Colonic mucosa (tissue), 4 donors: ENCODE measurements around the gene KRCC1. TPM values are rescaled to one million over a fixed set of nuclear protein-coding genes. Genes with fewer than 3 reads are reported as not detected.

ENCODE experiments used
- DNase-seq: peaks from one replicate; pipeline ENCODE4 v3.0.0-alpha.2; 2020
- H3K27ac ChIP-seq: fragments of 200-600 bp; one replicate; pipeline ENCODE4 v1.8.0; 2021
- H3K27me3 ChIP-seq: fragments of 200-600 bp; one replicate; pipeline ENCODE4 v1.8.0; 2021
- H3K36me3 ChIP-seq: fragments of 200-600 bp; one replicate; pipeline ENCODE4 v1.8.0; 2021
- H3K4me1 ChIP-seq: fragments of 200-600 bp; one replicate; pipeline ENCODE4 v1.8.0; 2021; ENCODE audit warnings: mild to moderate bottlenecking
- H3K4me3 ChIP-seq: fragments of 200-600 bp; one replicate; pipeline ENCODE4 v1.8.0; 2021
- H3K9ac ChIP-seq, 2 donors: one replicate each; pipeline ENCODE4 v1.7.0; 2013; ENCODE audit warnings: control low read depth in 2 of 2, low read depth in 2 of 2, low read length in 2 of 2
- H3K9me3 ChIP-seq: fragments of 200-600 bp; one replicate; pipeline ENCODE4 v1.8.0; 2021
- intact Hi-C: fragments of 100-400 bp; cut with DNase I; formaldehyde crosslinking; loops from one replicate; pipeline ENCODE4 v1.14.1; 2022
- total RNA-seq, 2 donors: library from RNA; stranded (reverse); fragmentation: NEBNext Ultra II Directional in 1 of 2; extraction: Animal tissue kit (Norgen Biotek cat#: 25700) in 1 of 2; gene quantifications; one replicate each; pipeline ENCODE4 v1.2.1, GENCODE V29; 2021
- TF ChIP-seq, protein P1 (sequence below): fragments of 200-600 bp; IDR thresholded peaks from one replicate; pipeline ENCODE4 v1.8.0; 2022; ENCODE audit warnings: antibody characterized with exemption, mild to moderate bottlenecking
- donor health status: healthy.
- donor health status: DM: no; HTN: no; CAD: no.
- donor health status: DM: no; HTN: no; CAD: no.

The KRCC1 gene
- total RNA-seq, 2 donors from 2014 or later: 45.6 to 75.8 TPM

- TF ChIP-seq, protein P1, sequence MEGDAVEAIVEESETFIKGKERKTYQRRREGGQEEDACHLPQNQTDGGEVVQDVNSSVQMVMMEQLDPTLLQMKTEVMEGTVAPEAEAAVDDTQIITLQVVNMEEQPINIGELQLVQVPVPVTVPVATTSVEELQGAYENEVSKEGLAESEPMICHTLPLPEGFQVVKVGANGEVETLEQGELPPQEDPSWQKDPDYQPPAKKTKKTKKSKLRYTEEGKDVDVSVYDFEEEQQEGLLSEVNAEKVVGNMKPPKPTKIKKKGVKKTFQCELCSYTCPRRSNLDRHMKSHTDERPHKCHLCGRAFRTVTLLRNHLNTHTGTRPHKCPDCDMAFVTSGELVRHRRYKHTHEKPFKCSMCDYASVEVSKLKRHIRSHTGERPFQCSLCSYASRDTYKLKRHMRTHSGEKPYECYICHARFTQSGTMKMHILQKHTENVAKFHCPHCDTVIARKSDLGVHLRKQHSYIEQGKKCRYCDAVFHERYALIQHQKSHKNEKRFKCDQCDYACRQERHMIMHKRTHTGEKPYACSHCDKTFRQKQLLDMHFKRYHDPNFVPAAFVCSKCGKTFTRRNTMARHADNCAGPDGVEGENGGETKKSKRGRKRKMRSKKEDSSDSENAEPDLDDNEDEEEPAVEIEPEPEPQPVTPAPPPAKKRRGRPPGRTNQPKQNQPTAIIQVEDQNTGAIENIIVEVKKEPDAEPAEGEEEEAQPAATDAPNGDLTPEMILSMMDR: no peak
- Histone ChIP-seq H3K9ac (no peak overlapping the region), H3K4me1 (no peaks in the 10 kb centered on the region), H3K27me3 (no peaks in the 10 kb centered on the region), H3K9me3 (no peaks in the 10 kb centered on the region), H3K4me3 (no peak overlapping the region), H3K36me3 (no peaks in the 10 kb centered on the region), H3K27ac (no peak overlapping the region)
- intact Hi-C loops: no loop called here
- DNase-seq: no peak
Observed at GRCh38 chr2:88097192-88097591, 41.6 kb upstream of the KRCC1 start.

DNA sequence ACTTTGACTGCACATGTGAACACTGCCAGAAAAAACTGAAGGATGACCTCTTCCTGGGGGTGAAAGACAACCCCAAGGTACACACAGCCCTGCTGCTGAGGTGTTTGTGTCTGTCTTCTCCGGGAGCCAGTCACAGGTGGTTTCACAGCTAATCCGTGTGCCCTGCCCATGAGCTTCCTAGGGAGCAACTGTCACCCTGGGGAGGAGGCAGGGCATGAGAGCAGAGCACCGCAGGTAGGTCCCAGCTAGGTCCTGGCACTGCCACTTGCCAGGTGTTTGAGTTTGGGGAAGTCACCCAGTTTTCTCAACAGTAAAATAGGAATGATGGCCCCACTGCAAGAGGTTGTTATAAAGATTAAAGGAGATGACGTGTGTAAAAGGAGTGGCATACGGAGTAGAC lies 41.1 kb upstream of the KRCC1 start:
- Histone ChIP-seq H3K9me3 (no peaks in the 10 kb centered on the region), H3K9ac (no peak overlapping the region), H3K4me1 (no peaks in the 10 kb centered on the region), H3K27ac (no peak overlapping the region), H3K36me3 (no peaks in the 10 kb centered on the region), H3K27me3 (no peaks in the 10 kb centered on the region), H3K4me3 (no peak overlapping the region)
- TF ChIP-seq, protein P1: no peak
- DNase-seq: no peak
- intact Hi-C loops: no loop called here

DNA sequence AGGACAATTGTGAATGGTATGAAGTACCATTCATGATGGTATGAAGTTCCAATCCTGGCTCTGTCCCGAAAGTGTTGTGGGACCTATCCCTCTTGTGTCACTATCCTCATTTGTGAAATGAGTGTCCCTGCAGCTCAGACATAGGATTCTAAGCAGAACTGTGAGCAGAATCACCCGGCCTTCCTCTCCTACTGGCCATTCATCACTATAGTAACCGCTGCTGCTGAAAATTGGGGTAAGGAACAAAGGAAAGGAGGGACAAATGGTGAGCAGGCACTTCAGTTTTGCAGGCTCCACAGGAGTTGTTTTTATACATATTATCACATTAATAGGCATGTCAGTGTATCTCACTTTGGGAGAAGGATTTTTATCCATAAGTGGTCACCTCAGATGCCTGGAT lies 39.4 kb upstream of the KRCC1 start:
- no peaks in the 10 kb centered on the region for H3K9me3 ChIP-seq
- TF ChIP-seq, protein P1: no peak
- no peaks in the 10 kb centered on the region for H3K27me3 ChIP-seq
- DNase-seq: no peak
- H3K27ac ChIP-seq: no peak overlapping the region
- no peaks in the 10 kb centered on the region for H3K36me3 ChIP-seq
- no peak overlapping the region for H3K4me3 ChIP-seq
- no peak overlapping the region for H3K9ac ChIP-seq
- intact Hi-C loops: no loop called here
- H3K4me1 ChIP-seq: no peaks in the 10 kb centered on the region

DNA sequence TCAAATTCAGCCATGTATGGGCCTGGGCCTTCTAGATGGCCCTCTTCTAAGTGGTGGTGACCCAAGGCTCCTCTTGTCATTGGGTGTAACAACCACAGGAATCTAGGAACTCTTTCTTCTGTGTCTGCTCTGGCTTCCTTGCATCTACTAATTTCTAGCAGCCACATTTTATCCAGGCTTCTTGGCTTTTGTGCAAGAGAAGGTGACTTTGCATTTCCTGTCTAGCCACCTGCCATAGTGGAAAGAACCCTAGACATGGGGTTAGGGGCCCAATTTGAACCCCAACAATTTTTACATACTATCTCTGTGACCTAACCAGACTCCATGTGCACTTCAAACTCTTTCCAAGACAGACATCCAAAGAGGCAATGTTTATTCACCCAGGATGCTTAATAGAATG lies 37.2 kb upstream of the KRCC1 start:
- intact Hi-C loops: no loop called here

DNA sequence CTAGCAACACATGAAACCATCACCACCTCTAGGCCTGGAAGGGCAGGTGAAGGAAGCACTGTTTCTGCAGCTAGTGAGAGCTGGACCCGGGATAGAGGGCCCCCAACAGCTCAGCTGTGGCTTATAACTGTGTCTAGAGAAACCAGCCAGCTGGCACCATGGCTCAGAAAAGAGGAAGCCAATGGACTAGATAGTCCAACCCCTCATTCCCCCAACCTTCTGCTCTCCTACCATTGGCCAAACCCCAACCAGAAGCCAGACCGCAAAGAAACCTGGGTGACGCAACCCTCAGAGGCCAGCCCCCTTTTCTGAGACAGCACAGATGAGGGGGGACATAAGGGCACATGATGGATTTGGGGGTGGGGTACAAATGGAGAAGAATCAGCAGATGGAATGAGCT lies 36.4 kb upstream of the KRCC1 start:
- Histone ChIP-seq H3K9me3 (no peaks in the 10 kb centered on the region), H3K27ac (no peak overlapping the region), H3K27me3 (no peaks in the 10 kb centered on the region), H3K9ac (no peak overlapping the region), H3K36me3 (no peaks in the 10 kb centered on the region), H3K4me1 (no peaks in the 10 kb centered on the region), H3K4me3 (no peak overlapping the region)
- no peak for DNase-seq
- intact Hi-C loops: no loop called here
- TF ChIP-seq, protein P1: no peak

More for the DNA sequence above, 37.2 kb upstream of the KRCC1 start:
- Histone ChIP-seq H3K4me3 (no peak overlapping the region), H3K4me1 (no peaks in the 10 kb centered on the region), H3K9me3 (no peaks in the 10 kb centered on the region), H3K9ac (no peak overlapping the region), H3K36me3 (no peaks in the 10 kb centered on the region), H3K27me3 (no peaks in the 10 kb centered on the region), H3K27ac (no peak overlapping the region)
- TF ChIP-seq, protein P1: no peak
- DNase-seq: no peak
